ENCODE measurements around the gene SRSF9. TPM values are rescaled to one million over a fixed set of nuclear protein-coding genes. Genes with fewer than 3 reads are reported as not detected.

The SRSF9 gene
- total RNA-seq, 3 donors from 2014 or later (not counting 1 experiment from before 2014, with no cell fraction given), result 175 to 191 (median 179) TPM

DNA sequence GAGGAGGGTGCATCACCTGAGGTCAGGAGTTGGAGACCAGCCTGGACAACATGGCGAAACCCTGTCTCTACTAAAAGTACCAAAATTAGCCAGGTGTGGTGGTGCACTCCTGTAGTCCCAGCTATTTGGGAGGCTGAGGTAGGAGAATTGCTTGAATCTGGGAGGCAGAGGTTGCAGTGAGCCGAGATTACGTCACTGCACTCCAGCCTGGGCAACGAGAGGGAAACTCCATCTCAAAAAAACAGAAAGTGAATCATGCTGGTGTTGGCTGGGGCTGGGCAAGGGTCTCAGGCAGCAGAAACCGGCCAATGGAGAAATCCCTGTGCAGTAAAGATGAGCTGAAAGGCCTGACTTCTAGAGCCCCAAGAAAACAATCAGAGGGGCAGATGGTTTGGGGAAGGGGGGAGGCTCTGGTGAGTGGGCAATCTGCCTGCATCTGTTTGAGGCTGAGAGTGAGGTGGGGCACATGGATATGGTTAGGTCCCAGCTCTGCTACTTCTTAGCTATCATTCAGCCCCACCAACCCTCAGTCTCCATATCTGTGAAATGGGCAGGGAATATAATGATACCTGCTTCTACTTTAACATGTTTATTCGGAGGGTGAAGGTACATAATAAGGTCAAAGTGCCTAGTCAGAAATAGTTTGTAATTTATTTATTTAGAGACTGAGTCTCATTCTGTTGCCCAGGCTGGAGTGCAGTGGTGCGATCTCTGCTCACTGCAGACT is 52.9 kb downstream of the SRSF9 start:
- H3K27ac ChIP-seq (ENCODE audit: low read length), result no peak overlapping the region
- peaks cover 0 to 5% of the 10 kb centered on the region in 2 donors for H3K27me3 Mint-ChIP-seq (ENCODE audit: low read depth in 2 of 2)
- no peak overlapping the region for H3K4me3 ChIP-seq (ENCODE audit: low read length)
- H3K36me3 ChIP-seq (ENCODE audit: control insufficient read depth, insufficient read depth, low read length), result no peaks in the 10 kb centered on the region
- H3K4me1 Mint-ChIP-seq, result no peaks in the 10 kb centered on the region
- H3K4me3 Mint-ChIP-seq, result no peak overlapping the region
- intact Hi-C loops (cut with micrococcal nuclease), result no loop called here
- H3K27ac Mint-ChIP-seq, result no peak overlapping the region
- no peaks in the 10 kb centered on the region for H3K36me3 Mint-ChIP-seq
- DNase-seq (no peak), ATAC-seq (no peak)
- H3K9me3 Mint-ChIP-seq, result no peaks in the 10 kb centered on the region
- no peaks in the 10 kb centered on the region for H3K9me3 ChIP-seq (ENCODE audit: control insufficient read depth, insufficient read depth, low read length)
- H3K27me3 ChIP-seq (ENCODE audit: control insufficient read depth, insufficient read depth, low read length), result no peaks in the 10 kb centered on the region
- no peaks in the 10 kb centered on the region for H3K4me1 ChIP-seq (ENCODE audit: control insufficient read depth, insufficient read depth, low read length)
- TF ChIP-seq, protein P1, sequence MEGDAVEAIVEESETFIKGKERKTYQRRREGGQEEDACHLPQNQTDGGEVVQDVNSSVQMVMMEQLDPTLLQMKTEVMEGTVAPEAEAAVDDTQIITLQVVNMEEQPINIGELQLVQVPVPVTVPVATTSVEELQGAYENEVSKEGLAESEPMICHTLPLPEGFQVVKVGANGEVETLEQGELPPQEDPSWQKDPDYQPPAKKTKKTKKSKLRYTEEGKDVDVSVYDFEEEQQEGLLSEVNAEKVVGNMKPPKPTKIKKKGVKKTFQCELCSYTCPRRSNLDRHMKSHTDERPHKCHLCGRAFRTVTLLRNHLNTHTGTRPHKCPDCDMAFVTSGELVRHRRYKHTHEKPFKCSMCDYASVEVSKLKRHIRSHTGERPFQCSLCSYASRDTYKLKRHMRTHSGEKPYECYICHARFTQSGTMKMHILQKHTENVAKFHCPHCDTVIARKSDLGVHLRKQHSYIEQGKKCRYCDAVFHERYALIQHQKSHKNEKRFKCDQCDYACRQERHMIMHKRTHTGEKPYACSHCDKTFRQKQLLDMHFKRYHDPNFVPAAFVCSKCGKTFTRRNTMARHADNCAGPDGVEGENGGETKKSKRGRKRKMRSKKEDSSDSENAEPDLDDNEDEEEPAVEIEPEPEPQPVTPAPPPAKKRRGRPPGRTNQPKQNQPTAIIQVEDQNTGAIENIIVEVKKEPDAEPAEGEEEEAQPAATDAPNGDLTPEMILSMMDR (IDR thresholded peaks at IDR 0.05), result no peak
- WGBS (ENCODE audit: insufficient coverage), result 85% methylated on average over 7 of the region's 7 CpGs

DNA sequence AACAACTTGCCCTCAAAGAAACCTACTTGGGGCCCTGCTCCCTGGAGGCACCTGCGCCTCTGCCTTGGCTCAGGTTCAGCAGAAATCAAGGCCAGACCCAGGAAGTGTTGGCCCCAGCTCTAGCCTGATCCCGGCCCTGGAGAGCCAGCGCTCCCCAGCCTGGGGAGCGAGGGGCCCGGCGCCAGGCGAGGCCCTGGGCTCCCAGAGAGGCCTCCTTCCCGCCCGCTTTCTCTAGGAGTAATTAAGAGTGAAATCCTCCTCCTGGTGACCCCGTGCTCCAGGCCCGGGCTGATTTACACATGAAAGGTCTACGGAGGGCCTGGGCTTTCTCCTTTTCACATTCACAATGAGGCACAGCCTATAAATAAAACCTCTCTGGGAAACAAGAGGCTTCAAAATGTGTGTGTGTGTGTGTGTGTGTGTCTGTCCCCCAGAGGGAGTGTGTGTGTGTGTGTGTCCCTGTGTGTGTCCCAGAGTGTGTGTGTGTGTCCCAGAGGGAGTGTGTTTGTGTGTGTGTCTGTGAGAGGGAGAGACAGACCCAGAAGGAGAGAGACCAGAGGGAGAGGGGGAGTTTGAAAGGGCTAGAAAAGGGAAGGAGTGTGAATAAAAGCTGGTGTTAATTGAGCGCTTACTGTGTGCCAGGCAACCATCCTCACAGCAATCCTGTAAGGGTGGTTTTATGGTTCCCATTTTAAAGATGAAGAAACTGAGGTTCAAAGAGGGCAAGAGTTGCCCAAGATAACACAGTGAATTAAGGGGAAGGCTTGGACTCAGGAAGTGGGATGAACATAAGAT is 55.5 kb downstream of the SRSF9 start:
- H3K4me3 ChIP-seq (ENCODE audit: low read length), result no peak overlapping the region
- no peaks in the 10 kb centered on the region for H3K9me3 ChIP-seq (ENCODE audit: control insufficient read depth, insufficient read depth, low read length)
- H3K9me3 Mint-ChIP-seq, result no peaks in the 10 kb centered on the region
- no peaks in the 10 kb centered on the region for H3K36me3 ChIP-seq (ENCODE audit: control insufficient read depth, insufficient read depth, low read length)
- TF ChIP-seq, protein P1 (IDR thresholded peaks at IDR 0.05), result no peak
- H3K27me3 ChIP-seq (ENCODE audit: control insufficient read depth, insufficient read depth, low read length), result no peaks in the 10 kb centered on the region
- H3K4me1 Mint-ChIP-seq, result no peaks in the 10 kb centered on the region
- H3K4me3 Mint-ChIP-seq, result no peak overlapping the region
- no peaks in the 10 kb centered on the region for H3K36me3 Mint-ChIP-seq
- H3K4me1 ChIP-seq (ENCODE audit: control insufficient read depth, insufficient read depth, low read length), result no peaks in the 10 kb centered on the region
- intact Hi-C loops (cut with micrococcal nuclease), result no loop called here
- H3K27ac ChIP-seq (ENCODE audit: low read length), result no peak overlapping the region
- 85% methylated on average over 12 of the region's 13 CpGs for WGBS (ENCODE audit: insufficient coverage)
- DNase-seq, result no peak
- peaks cover 0 to 5% of the 10 kb centered on the region in 2 donors for H3K27me3 Mint-ChIP-seq (ENCODE audit: low read depth in 2 of 2)
- ATAC-seq, result no peak
- no peak overlapping the region for H3K27ac Mint-ChIP-seq

DNA sequence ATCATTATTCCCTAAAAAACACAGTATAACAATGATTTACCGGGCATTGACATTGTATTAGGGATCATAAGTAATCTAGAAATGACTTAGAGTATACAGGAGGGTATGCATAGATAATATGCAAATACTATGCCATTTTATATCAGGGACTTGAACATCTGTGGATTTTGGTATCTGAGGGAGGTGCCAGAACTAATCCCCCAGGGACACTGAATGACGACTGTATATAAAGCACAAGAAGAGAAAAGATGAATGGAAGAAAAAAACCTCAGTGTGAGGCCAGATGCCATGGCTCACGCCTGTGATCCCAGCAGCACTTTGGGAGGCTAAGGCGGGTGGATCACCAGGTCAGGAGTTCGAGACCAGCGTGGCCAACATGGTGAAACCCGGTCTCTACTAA is 57.1 kb downstream of the SRSF9 start:
- Mint-ChIP-seq H3K4me1 (no peaks in the 10 kb centered on the region), H3K9me3 (no peaks in the 10 kb centered on the region), H3K4me3 (no peak overlapping the region), H3K36me3 (no peaks in the 10 kb centered on the region), H3K27me3 (ENCODE audit: low read depth in 2 of 2) (peaks cover 0 to 5% of the 10 kb centered on the region in 2 donors), H3K27ac (no peak overlapping the region)
- Histone ChIP-seq H3K27ac (ENCODE audit: low read length) (no peak overlapping the region), H3K4me1 (ENCODE audit: control insufficient read depth, insufficient read depth, low read length) (no peaks in the 10 kb centered on the region), H3K36me3 (ENCODE audit: control insufficient read depth, insufficient read depth, low read length) (no peaks in the 10 kb centered on the region), H3K27me3 (ENCODE audit: control insufficient read depth, insufficient read depth, low read length) (no peaks in the 10 kb centered on the region), H3K9me3 (ENCODE audit: control insufficient read depth, insufficient read depth, low read length) (no peaks in the 10 kb centered on the region), H3K4me3 (ENCODE audit: low read length) (no peak overlapping the region)
- TF ChIP-seq, protein P1 (IDR thresholded peaks at IDR 0.05), result no peak
- intact Hi-C loops (cut with micrococcal nuclease), result no loop called here
- DNase-seq (no peak), ATAC-seq (no peak)
- 81% methylated on average over 6 of the region's 7 CpGs for whole genome bisulfite sequencing (ENCODE audit: insufficient coverage)

Other genes starting within 250 kb of the SRSF9 start
- gene PXN, start 204.0 kb downstream of the SRSF9 start, total RNA-seq, result 100 to 1,000 TPM; 436 to 504 (median 478) TPM
- gene RNU4-2, start 177.8 kb downstream of the SRSF9 start, total RNA-seq, result over 10,000 TPM; 12,095 to 13,816 (median 12,822) TPM
- 1,000 to 10,000 TPM in 2 of 3 donors, 100 to 1,000 TPM in 1; 768 to 1,610 (median 1,101) TPM for gene RNU4-1, start 176.5 kb downstream of the SRSF9 start, total RNA-seq
- gene SIRT4, start 167.4 kb downstream of the SRSF9 start, total RNA-seq, result 1 to 10 TPM; 2.0 to 2.1 (median 2.1) TPM
- gene PLA2G1B, start 142.0 kb downstream of the SRSF9 start, total RNA-seq, result under 1 TPM in 1 of 3 donors, not detected in 2; 0.52 TPM
- not detected for gene MSI1, start 100.6 kb downstream of the SRSF9 start, total RNA-seq
- gene COX6A1, start 31.6 kb downstream of the SRSF9 start, total RNA-seq, result 100 to 1,000 TPM; 152 to 189 (median 163) TPM
- 10 to 100 TPM; 21.3 to 25.8 (median 24.2) TPM for gene TRIAP1, start 23.4 kb downstream of the SRSF9 start, total RNA-seq
- gene GATC, start 23.3 kb downstream of the SRSF9 start, total RNA-seq, result 10 to 100 TPM; 16.5 to 22.8 (median 20.5) TPM
- gene DYNLL1, start 26.4 kb upstream of the SRSF9 start, total RNA-seq, result 100 to 1,000 TPM in 1 of 3 donors, 10 to 100 TPM in 2; 69.7 to 110 (median 77.2) TPM
- 10 to 100 TPM; 11.4 to 17.1 (median 14.6) TPM for gene COQ5, start 59.4 kb upstream of the SRSF9 start, total RNA-seq
- gene RNF10, start 64.6 kb upstream of the SRSF9 start, total RNA-seq, result 100 to 1,000 TPM; 371 to 488 (median 389) TPM
- 10 to 100 TPM; 38.7 to 54.3 (median 42.9) TPM for gene POP5, start 111.7 kb upstream of the SRSF9 start, total RNA-seq
- not detected for gene CABP1, start 170.9 kb upstream of the SRSF9 start, total RNA-seq
- 10 to 100 TPM; 47.4 to 52.8 (median 49.6) TPM for gene MLEC, start 217.4 kb upstream of the SRSF9 start, total RNA-seq
- gene UNC119B, start 240.7 kb upstream of the SRSF9 start, total RNA-seq, result 10 to 100 TPM; 10.7 to 11.6 (median 11.6) TPM

All from natural killer cell (primary cell).